K562 (cell line): ENCODE measurements around the gene ALOXE3. TPM values are rescaled to one million over a fixed set of nuclear protein-coding genes. Genes with fewer than 3 reads are reported as not detected.

ENCODE experiments used
- CBFA2T3 ChIP-seq: fragments of 450-650 bp; IDR thresholded peaks from 2 replicates; pipeline ENCODE4 v1.6.1; 2017
- CBFB ChIP-seq: sonication (generic); formaldehyde crosslinking; IDR thresholded peaks from 2 replicates; pipeline ENCODE4 v1.4.0; 2020; ENCODE audit warnings: mild to moderate bottlenecking, missing genetic modification reagents
- HNRNPL ChIP-seq: fragments of 200-400 bp; formaldehyde crosslinking; IDR thresholded peaks from 2 replicates; pipeline ENCODE4 v1.6.1; 2017; ENCODE audit warnings: low read depth, mild to moderate bottlenecking, low read length
- HSF4 ChIP-seq: fragments of 250-450 bp; sonication (Bioruptor Pico); IDR thresholded peaks from 2 replicates; pipeline ENCODE4 v2.1.2; 2022; ENCODE audit warnings: mild to moderate bottlenecking, moderate library complexity, borderline replicate concordance
- KAT2B ChIP-seq: IDR thresholded peaks from one replicate; pipeline ENCODE4 v1.6.1; 2012; ENCODE audit warnings: low read depth, mild to moderate bottlenecking, control low read depth, inconsistent platforms, low read length, moderate library complexity
- MAFG ChIP-seq: fragments of 450-650 bp; conservative IDR thresholded peaks from 2 replicates; pipeline ENCODE4 v1.6.1; 2016; ENCODE audit warnings: missing genetic modification characterization, missing compliant biosample characterization
- MYC ChIP-seq, 2 experiments: fragments of 250-450 bp in 1 of 2; sonication (Bioruptor Pico) in 1 of 2; IDR thresholded peaks; 2 replicates each; pipeline versions ENCODE4 v1.5.1 to v1.6.1; 2012 to 2021; ENCODE audit warnings: low read depth in 2 of 2, borderline replicate concordance in 1 of 2, improper control_type of control experiment in 1 of 2, low read length in 1 of 2, mild to moderate bottlenecking in 1 of 2, moderate library complexity in 1 of 2
- NUFIP1 ChIP-seq: fragments of 450-650 bp; IDR thresholded peaks from 2 replicates; pipeline ENCODE4 v1.6.1; 2018; ENCODE audit not compliant: partially characterized antibody
- RCOR1 ChIP-seq, 2 experiments: IDR thresholded peaks; 2 replicates each; pipeline ENCODE4 v1.6.1; 2012; ENCODE audit warnings: low read depth in 2 of 2, low read length in 2 of 2, borderline replicate concordance in 1 of 2, improper control_type of control experiment in 1 of 2
- RHOXF2B ChIP-seq: fragments of 250-450 bp; sonication (Bioruptor Pico); conservative IDR thresholded peaks from 2 replicates; pipeline ENCODE4 v1.5.1; 2021
- SMAD3 ChIP-seq: fragments of 450-650 bp; formaldehyde crosslinking; conservative IDR thresholded peaks from 2 replicates; pipeline ENCODE4 v1.4.0; 2020; ENCODE audit warnings: mild to moderate bottlenecking
- SMARCA5 ChIP-seq: fragments of 450-650 bp; IDR thresholded peaks from 2 replicates; pipeline ENCODE4 v1.6.1; 2016
- ZFPM2 ChIP-seq: fragments of 250-450 bp; sonication (Bioruptor Pico); IDR thresholded peaks from 2 replicates; pipeline ENCODE4 v1.5.1; 2022; ENCODE audit warnings: mild to moderate bottlenecking
- ZNF23 ChIP-seq: fragments of 250-450 bp; sonication (Bioruptor Pico); IDR thresholded peaks from 2 replicates; pipeline ENCODE4 v1.4.0; 2020; ENCODE audit warnings: mild to moderate bottlenecking
- ZNF780A ChIP-seq: fragments of 250-450 bp; sonication (Bioruptor Pico); IDR thresholded peaks from 2 replicates; pipeline ENCODE4 v1.5.0; 2021; ENCODE audit warnings: mild to moderate bottlenecking
- polyA plus RNA-seq, 8 experiments: library from polyadenylated mRNA; depleted of rRNA in 4 of 8; stranded (reverse) in 5 of 8; unstranded in 3 of 8; fragments of >200 nt; fragmentation: Nextera tagmentation in 2 of 8; fragmentation: Illumina TruSeq in 1 of 8; extraction: Ambion mirVana in 2 of 8; extraction: Trizol in 1 of 8; gene quantifications; 2 replicates each; pipeline versions ENCODE4 v1.2.1 to v1.2.3, GENCODE V29; 2011 to 2014; ENCODE audit warnings: inconsistent platforms in 1 of 8, missing spikeins in 1 of 8
- total RNA-seq, 7 experiments: library from RNA; depleted of rRNA in 6 of 7; stranded (reverse); fragments of >200 nt in 6 of 7; fragmentation: Illumina TruSeq in 2 of 7; extraction: Trizol in 2 of 7; gene quantifications; 2 replicates each; pipeline versions ENCODE4 v1.2.1 to v1.2.3, GENCODE V29; 2011 to 2021; ENCODE audit warnings: low replicate concordance in 1 of 7
- TF ChIP-seq, protein P1 (sequence below): fragments of 200-800 bp; sonication (Bioruptor generic); IDR thresholded peaks from 2 replicates; pipeline ENCODE4 v1.6.1; 2017; ENCODE audit warnings: missing genetic modification characterization, missing compliant biosample characterization
- TF ChIP-seq, protein P2 (sequence below): sonication (generic); formaldehyde crosslinking; IDR thresholded peaks from 2 replicates; pipeline ENCODE4 v1.8.0; 2022; ENCODE audit warnings: mild to moderate bottlenecking, missing genetic modification reagents
- TF ChIP-seq, protein P3 (sequence below): fragments of 450-650 bp; IDR thresholded peaks from 2 replicates; pipeline ENCODE4 v1.6.1; 2016; ENCODE audit warnings: low read depth, mild to moderate bottlenecking, moderate library complexity
- TF ChIP-seq, protein P4 (sequence below): fragments of 250-450 bp; sonication (Bioruptor Pico); IDR thresholded peaks from 2 replicates; pipeline ENCODE4 v1.8.0; 2021; ENCODE audit warnings: moderate library complexity, mild to moderate bottlenecking, inconsistent platforms

ALOXE3 gene
- total and polyA plus RNA-seq, 9 of the 15 experiments (the other 6 are each of a cell fraction or from before 2014, with no cell fraction given), result 0.04 TPM; not detected in 8

DNA sequence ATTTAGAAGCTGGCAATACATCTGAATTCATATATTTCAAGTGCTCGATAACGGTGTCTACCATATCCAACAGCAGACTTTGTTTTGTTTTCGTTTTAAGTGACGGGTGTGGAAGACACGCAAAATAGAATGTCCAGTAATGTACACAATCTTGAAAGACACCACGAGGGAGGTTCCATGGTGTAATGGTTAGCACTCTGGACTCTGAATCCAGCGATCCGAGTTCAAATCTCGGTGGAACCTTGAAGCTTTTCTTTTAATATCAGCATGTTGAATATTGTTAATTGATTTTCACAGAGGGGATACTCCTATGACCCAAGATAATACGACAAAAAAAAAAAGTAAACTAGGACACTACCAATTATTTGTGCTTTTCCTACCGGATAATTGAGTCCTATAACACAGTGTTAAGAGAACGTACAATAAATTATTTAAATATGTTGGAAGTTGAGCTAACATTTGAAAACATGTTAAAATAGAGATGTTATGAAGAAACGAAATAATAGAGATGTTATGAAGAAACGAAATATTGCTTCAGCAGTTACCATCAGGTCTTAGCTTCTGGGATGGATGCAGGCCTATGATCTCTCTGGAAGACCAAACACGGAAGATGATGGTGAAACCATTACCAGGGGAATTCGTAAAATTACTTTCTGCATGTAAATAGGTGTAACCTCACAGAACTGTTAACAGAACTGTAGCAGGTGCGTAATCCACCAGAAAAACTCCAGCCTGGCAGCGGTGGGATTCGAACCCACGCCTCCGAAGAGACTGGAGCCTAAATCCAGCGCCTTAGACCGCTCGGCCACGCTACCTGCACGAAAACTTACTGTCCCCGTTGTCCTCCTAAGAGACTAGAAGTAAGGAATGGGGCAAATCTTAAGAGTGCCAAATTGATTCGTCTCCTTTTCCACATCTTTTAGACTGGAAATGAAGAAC, 1.5 kb upstream of the ALOXE3 start (continued):
- TF ChIP-seq, protein P1, sequence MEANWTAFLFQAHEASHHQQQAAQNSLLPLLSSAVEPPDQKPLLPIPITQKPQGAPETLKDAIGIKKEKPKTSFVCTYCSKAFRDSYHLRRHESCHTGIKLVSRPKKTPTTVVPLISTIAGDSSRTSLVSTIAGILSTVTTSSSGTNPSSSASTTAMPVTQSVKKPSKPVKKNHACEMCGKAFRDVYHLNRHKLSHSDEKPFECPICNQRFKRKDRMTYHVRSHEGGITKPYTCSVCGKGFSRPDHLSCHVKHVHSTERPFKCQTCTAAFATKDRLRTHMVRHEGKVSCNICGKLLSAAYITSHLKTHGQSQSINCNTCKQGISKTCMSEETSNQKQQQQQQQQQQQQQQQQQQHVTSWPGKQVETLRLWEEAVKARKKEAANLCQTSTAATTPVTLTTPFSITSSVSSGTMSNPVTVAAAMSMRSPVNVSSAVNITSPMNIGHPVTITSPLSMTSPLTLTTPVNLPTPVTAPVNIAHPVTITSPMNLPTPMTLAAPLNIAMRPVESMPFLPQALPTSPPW (CRISPR knock-in tag), result peak; percentile 83
- TF ChIP-seq MAFG (no peak), MYC (IDR thresholded peaks at IDR 0.05; ENCODE audit: low read depth, low read length) (0 out of 2 replicates have a peak, but pooled peaks have one; percentile 36), MYC (CRISPR knock-in tag; IDR thresholded peaks at IDR 0.05; ENCODE audit: borderline replicate concordance, low read depth) (no peak), NUFIP1 (peak; percentile 35), SMARCA5 (no peak), ZNF780A (CRISPR knock-in tag) (no peak), HNRNPL (no peak), SMAD3 (no peak), CBFA2T3 (no peak), CBFB (CRISPR knock-in tag) (no peak), HSF4 (CRISPR knock-in tag) (no peak), KAT2B (no peak), RCOR1 (IDR thresholded peaks at IDR 0.05; ENCODE audit: borderline replicate concordance in 1 of 2, low read depth in 2 of 2, low read length in 2 of 2) (peak; percentile 50 to 82; a peak in 3 of 4 replicates), ZNF23 (CRISPR knock-in tag) (no peak), ZFPM2 (CRISPR knock-in tag) (no peak), RHOXF2B (CRISPR knock-in tag) (no peak)
- TF ChIP-seq, protein P2, sequence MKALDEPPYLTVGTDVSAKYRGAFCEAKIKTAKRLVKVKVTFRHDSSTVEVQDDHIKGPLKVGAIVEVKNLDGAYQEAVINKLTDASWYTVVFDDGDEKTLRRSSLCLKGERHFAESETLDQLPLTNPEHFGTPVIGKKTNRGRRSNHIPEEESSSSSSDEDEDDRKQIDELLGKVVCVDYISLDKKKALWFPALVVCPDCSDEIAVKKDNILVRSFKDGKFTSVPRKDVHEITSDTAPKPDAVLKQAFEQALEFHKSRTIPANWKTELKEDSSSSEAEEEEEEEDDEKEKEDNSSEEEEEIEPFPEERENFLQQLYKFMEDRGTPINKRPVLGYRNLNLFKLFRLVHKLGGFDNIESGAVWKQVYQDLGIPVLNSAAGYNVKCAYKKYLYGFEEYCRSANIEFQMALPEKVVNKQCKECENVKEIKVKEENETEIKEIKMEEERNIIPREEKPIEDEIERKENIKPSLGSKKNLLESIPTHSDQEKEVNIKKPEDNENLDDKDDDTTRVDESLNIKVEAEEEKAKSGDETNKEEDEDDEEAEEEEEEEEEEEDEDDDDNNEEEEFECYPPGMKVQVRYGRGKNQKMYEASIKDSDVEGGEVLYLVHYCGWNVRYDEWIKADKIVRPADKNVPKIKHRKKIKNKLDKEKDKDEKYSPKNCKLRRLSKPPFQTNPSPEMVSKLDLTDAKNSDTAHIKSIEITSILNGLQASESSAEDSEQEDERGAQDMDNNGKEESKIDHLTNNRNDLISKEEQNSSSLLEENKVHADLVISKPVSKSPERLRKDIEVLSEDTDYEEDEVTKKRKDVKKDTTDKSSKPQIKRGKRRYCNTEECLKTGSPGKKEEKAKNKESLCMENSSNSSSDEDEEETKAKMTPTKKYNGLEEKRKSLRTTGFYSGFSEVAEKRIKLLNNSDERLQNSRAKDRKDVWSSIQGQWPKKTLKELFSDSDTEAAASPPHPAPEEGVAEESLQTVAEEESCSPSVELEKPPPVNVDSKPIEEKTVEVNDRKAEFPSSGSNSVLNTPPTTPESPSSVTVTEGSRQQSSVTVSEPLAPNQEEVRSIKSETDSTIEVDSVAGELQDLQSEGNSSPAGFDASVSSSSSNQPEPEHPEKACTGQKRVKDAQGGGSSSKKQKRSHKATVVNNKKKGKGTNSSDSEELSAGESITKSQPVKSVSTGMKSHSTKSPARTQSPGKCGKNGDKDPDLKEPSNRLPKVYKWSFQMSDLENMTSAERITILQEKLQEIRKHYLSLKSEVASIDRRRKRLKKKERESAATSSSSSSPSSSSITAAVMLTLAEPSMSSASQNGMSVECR (CRISPR knock-in tag), result no peak
- TF ChIP-seq, protein P3, sequence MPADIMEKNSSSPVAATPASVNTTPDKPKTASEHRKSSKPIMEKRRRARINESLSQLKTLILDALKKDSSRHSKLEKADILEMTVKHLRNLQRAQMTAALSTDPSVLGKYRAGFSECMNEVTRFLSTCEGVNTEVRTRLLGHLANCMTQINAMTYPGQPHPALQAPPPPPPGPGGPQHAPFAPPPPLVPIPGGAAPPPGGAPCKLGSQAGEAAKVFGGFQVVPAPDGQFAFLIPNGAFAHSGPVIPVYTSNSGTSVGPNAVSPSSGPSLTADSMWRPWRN, result no peak
- TF ChIP-seq, protein P4, sequence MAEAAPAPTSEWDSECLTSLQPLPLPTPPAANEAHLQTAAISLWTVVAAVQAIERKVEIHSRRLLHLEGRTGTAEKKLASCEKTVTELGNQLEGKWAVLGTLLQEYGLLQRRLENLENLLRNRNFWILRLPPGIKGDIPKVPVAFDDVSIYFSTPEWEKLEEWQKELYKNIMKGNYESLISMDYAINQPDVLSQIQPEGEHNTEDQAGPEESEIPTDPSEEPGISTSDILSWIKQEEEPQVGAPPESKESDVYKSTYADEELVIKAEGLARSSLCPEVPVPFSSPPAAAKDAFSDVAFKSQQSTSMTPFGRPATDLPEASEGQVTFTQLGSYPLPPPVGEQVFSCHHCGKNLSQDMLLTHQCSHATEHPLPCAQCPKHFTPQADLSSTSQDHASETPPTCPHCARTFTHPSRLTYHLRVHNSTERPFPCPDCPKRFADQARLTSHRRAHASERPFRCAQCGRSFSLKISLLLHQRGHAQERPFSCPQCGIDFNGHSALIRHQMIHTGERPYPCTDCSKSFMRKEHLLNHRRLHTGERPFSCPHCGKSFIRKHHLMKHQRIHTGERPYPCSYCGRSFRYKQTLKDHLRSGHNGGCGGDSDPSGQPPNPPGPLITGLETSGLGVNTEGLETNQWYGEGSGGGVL (CRISPR knock-in tag), result no peak
